NCI-H1048 (cell line): ENCODE data around the gene COMTD1.
"Not testable (repeated sequence)": the region's sequence is repeated elsewhere in the genome, so short reads cannot be mapped to it uniquely, and the experiment has no call there.

Source experiments
- DNase-seq: peaks from one replicate; lab custom pipeline; 2025; lab: John Stamatoyannopoulos, UW

The COMTD1 gene

DNA sequence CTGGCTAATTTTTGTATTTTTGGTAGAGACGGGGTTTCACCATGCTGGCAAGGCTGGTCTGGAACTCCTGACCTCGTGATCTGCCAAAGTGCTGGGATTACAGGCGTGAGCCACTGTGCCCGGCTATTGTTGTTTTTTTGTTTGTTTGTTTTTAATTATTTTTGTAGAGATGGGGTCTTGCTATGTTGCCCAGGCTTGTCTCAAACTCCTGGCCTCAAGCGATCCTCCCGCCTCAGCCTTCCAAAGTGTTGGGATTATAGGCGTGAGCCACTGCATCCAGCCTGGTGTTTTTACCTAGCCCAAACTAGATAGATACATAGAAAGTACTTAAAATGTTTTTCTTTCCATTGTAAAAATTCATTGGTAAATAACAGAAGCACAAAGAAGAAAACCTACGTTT is 14.3 kb downstream of the COMTD1 start:
- DNase-seq = not testable (repeated sequence)

GRCh38 chr10:75220274-75220673 is 15.5 kb downstream of the COMTD1 start:
- no peak for DNase-seq

GRCh38 chr10:75212343-75212742 is 23.4 kb downstream of the COMTD1 start:
- no peak for DNase-seq

- no peak for DNase-seq
Observed at GRCh38 chr10:75211007-75211691, 24.6 kb downstream of the COMTD1 start.

DNA sequence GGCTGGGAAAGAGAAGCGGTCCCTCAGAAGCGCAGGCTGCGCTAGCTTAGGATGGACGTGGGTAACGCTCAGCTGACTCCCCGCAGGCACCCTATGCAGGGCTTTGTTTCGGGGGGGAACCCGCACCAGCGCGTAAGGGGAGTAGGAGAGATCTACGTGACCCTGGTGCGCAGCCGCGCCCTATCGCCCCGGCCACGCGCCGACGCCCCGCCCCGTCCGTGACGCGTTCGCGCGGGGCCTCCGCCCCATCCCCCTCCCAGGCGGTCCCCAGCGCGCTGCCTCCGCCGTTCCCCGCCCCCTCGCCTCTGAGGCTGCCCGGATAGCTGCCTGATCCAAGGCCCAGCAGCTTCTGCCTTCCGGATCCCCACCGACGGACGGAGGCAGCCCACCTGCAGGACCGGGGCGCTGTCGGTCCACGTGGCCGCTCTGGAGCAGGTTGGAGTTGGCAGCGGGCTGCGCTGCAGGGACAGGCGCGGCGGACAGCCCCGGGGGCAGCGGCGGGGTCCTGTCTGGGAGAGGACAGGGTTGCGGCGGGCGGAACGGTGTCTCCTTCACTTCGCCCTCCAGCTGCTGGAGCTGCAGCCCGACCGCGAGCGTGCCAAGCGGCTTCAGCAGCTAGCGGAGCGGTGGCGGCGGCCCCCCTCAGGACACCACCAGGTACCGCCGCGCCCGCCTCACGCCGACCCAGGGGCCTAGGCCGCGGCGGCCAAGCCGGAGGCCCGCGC is 25.3 kb downstream of the COMTD1 start, which contains the start of gene VDAC2:
VDAC2 (plus strand) TSS at position 515 of the 725 bp plus-strand sequence. CDS start 363 bp downstream, outside the sequence.
- DNase-seq = peak; percentile 85

DNA sequence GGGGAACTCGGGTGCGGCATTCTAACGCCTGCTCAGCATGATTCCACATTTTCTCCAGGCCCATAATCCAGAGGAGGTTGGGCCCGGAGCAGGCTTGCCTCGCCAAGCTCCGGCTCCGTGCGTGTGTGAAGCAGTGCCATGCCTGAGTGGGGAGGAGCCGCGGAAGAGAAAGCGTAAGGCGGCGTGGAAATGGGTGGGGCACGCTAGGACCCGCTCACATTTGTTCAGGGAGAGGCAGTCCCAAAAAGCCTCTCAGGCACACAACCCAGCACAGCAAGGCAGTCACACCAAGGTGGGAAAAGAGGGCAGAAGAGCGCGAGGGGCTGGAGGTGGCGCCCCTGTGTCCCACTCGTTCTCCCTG is 25.9 kb downstream of the COMTD1 start:
- DNase-seq = peak; percentile 15

GRCh38 chr10:75209086-75209920 is 26.5 kb downstream of the COMTD1 start:
- DNase-seq = no peak

DNA sequence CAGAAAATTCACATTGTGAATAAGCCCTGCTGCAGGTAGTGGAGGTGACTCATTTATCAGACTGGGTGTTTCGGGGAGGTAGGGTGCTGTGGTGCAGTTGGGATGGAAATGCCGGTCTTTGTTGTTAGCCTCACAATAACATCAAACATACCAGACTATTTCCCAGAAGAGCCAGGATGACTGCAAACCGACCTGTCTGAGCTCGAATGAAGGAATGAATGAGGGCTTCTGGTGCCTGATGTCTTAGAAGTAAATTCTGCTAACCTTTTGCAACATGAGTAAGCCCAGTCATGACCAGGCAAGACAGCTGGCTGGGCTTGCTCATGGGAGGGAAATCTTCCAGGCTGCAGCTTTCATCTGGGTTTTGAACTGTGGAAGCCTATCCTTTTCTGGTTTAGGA is 27.6 kb downstream of the COMTD1 start:
- no peak for DNase-seq

DNA sequence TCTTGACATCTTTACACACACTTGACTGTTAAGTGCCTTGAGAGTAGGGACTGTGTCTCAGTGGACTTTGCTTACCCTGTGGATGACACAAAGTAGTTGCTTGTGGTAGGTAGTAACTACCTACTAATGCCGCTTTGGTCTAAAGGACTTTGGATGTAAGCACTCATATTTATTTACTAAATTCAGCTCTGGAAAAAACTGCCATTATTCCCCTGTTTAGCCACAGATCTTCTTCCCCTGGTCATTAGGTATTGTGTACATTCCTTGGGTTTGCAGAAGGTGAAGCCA is 28.0 kb downstream of the COMTD1 start:
- no peak for DNase-seq

- DNase-seq = no peak
Observed at GRCh38 chr10:75207079-75207856, 28.5 kb downstream of the COMTD1 start.

GRCh38 chr10:75206638-75207037 is 29.1 kb downstream of the COMTD1 start:
- not testable (repeated sequence) for DNase-seq

GRCh38 chr10:75205908-75206307 is 29.8 kb downstream of the COMTD1 start:
- no peak for DNase-seq

DNA sequence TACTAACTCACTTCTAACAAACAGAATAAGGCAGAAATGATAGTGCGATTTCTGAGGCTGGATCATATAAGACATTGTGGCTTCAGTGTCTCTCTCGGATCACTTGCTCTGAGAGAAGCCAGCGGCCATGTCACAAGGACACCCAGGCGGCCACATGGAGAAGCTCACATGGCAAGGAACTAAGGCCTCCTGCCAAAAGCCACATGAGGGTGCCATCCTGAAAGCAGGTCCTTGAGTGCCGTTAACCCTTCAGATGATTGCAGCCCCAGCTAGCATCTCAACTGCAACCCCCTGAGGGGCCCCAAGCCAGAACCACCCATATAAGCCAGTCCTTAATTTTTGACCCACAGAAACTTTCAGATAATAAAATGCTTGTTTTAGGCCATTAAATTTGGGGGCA is 32.0 kb downstream of the COMTD1 start:
- no peak for DNase-seq

DNA sequence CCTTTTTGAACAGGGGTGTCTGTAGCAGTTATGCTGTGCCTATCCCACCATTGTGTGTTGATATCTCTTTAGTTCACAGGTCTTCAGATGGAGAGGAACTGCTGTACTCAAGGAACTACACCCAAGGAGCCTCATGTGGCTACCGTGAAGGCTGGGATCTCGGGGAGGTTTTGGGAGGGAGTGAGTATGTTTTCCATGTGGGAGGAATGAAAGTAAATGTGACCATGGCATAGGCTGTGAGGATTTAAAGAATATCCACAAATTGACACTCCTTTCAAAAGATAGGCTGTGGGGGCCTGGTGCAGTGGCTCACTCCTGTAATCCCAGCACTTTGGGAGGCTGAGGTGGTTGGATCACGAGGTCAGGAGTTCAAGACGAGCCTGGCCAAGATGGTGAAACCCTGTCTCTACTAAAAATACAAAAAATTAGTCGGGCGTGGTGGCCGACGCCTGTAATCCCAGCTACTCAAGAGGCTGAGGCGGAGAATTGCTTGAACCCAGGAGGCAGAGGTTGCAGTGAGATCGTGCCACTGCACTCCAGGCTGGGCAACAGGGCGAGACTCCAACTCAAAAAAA is 32.6 kb downstream of the COMTD1 start:
- not testable (repeated sequence) for DNase-seq

DNA sequence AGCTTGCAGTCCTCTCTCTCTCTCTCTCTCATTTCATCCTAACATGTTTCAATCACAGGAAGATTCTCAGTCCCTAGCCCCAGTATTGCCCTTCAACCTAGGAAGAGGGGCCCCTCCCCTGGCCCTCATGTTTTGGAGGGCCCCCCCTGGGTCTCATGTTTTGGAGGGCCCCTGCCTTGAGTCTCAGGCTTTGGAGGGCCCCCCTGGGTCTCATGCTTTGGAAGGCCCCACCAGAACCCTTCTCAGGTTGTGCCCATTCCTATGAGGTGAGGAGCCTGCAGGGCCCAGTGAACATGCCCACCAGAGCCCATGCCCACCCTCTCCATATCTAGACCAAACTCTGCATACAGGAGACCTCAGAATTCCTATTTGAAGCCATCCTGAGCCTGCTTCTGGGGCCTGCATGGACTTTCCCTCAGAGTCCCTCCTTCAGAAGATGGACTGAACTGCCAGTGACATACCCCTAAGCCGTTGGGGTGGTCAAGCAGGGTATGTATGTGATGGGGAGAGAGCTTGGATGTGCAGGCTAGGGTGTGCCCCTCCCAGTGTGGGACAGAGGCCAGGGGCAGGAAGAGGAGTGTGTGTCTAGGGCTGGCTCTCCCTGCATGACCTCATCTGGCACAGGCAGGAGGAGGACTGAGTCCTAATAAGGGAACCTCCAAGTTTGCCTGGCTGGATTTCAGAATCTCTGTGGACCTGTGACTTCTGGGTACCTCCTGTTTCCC is 33.3 kb downstream of the COMTD1 start:
- DNase-seq = no peak

GRCh38 chr10:75201793-75202307 is 33.9 kb downstream of the COMTD1 start:
- DNase-seq = no peak

GRCh38 chr10:75199949-75200348 is 35.8 kb downstream of the COMTD1 start:
- DNase-seq = not testable (repeated sequence)

- no peak for DNase-seq
Observed at GRCh38 chr10:75197906-75198305, 37.9 kb downstream of the COMTD1 start.

DNA sequence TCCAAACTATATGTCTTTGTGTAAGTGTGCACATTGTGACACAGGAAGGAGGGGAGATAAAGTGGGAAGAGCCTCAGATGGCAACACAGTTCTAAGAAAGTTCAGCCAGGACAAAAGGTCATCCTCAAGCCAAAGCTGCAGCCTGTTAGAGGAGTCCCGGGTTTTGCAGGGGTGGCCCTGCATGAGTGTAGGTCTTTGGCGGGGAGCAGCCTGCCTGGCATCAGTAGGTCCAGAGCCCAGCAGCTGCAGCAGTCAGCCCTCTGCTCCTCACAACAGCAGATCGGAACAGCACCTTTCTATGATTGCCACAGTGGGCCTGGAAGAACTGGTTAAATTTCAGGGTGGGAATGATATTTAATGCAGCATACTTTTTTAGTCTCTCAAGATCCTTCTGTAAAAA is 38.7 kb downstream of the COMTD1 start:
- no peak for DNase-seq

- no peak for DNase-seq
Observed at GRCh38 chr10:75195035-75195763, 40.6 kb downstream of the COMTD1 start.
